HG03575 (cell line): ENCODE measurements around the gene E2F7.

Experiments used
- ATAC-seq: cut with Tn5 transposase; IDR thresholded peaks from one replicate; pipeline ENCODE4 v1.9.1; 2021; ENCODE audit not compliant: unreplicated experiment, insufficient number of reproducible peaks, low FRiP score; ENCODE audit errors: extremely low read depth

The E2F7 gene

DNA sequence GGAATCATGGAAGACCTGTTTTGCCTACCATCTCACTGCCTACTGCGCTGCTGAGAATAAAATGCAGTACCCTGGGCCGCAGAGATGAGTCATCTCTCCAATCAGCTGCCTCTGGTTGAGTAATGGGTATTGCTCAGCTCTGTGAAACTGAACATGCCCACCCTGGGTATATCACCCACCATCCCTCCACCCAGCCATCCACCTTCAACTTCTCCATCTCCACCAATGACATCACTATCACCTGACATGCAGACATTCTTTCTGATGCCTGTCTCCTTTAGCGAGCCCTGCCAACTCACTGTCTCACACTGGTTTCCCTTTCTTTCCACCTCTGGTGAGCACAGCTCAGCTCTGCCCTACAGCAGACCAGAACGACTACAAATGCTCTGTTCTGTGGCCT lies 33.6 kb downstream of the E2F7 start:
- ATAC-seq = no peak

- no peak for ATAC-seq
Observed at GRCh38 chr12:77025782-77026314, 39.5 kb downstream of the E2F7 start.

DNA sequence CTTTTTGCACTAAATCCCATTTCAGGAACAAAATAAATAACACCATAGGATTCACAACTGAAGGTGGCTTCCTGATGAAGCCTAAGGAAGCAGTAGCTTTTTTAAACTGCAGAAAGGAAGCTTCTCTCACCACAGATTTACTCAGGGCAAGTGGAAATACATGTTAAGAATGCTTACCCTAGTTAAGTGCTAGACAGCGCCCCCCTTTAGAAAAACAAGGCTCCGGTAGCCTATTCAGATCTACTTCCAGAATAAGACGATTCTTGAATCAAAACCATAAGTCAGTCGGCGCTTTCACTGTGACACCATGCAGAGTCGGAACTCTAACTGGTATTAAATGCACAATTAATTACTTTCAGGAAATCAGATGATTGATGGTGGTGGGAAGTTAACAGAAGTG lies 41.9 kb downstream of the E2F7 start:
- ATAC-seq = no peak

- no peak for ATAC-seq
Observed at GRCh38 chr12:77019920-77020319, 45.4 kb downstream of the E2F7 start.

DNA sequence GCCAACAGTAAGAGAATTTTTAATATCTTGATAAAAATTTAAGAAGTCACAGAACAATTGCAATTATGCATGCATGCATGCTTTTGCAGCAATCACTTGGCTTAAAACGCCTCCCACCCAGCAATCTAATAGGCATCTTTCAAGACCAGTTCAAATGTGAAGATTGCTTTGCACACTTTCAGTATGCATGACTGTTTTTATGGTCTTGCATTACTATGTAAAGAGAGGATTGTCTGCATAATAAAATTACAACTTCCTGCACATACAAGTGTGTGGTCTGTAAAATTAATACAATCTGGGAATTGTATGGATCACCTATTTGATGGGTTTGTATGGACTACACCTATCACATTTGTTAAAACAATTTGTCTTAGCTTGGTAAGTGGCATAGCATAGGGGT lies 48.8 kb downstream of the E2F7 start:
- ATAC-seq = no peak

DNA sequence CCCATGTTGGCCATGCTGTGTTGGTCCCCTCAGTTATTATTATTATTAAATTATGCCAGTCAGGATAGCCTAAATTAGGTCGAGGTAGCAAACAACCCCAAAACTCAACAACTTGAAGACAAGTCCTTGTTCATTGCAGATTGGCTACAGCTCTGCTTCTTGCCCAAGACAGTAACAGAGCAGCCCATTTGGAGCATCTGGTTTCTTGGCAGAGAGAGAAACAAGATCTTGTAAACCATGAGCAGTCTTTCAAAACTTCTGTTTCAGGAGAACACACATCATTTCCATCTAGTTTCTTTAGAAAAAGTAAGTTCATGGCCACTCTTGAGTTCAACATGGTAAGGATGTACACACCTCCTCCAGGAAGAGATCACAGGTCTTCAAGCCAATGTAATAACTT lies 52.3 kb downstream of the E2F7 start:
- no peak for ATAC-seq

DNA sequence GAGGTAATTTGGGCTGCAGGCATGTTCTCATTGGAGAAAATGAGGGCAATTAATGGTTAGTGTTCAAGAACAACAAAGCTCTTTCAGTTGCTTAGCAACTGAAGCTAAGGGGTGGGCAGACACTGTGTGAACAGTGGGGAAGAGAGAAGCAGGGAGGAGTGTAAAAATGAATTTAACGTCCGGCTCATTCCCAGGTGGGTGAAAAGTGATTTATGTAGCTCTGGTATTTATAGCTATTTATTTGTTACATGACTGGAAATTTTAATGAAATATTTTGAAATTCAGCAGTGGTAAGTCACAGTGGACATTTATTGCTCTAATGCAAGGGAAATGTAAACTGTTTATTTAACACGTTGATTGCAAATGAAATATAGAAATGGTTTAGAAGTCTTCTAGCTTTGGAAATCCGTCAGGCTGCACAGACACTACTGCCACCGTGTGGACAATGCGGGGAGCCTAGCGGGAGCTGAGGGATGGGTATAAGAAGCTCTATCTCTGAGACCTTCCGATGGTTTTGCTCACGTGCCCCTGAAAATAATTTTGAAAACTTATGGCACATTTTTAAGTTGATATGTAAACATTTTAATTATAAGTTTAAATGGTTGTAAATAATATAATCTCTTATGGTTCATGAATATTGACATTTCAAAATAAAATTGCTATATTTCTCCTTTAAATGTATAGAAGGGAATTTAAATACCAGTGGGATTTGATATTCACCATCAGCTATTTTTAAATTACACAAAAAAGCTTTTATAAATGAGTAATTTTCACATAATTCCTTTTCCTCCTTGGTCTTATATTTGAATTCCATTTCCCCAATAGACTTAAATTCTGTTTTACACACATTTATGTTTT lies 54.4 kb downstream of the E2F7 start:
- ATAC-seq = peak; percentile 90

- ATAC-seq = no peak
Observed at GRCh38 chr12:77007476-77007875, 57.9 kb downstream of the E2F7 start.

- ATAC-seq = no peak
Observed at GRCh38 chr12:77005611-77006098, 59.7 kb downstream of the E2F7 start.

- ATAC-seq = no peak
Observed at GRCh38 chr12:77003914-77004313, 61.5 kb downstream of the E2F7 start.

DNA sequence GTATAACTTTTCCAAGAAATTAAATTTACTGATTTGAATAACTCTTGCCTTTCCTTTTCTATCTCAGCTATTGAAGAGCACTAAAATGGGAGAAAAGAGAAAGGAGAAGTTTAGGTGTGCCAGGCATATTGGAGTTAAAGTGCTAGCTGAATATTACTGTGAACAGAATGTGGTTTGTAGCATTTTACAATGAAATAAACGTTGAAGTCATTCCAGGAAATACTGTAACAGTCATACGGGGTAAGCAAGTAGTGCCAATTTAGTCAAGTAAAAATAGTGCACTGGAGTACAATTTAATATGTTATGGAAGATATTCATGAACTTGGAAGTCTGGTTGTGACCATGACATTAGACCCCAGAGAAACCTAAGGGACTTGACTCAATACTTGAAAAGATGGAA lies 62.1 kb downstream of the E2F7 start:
- no peak for ATAC-seq

DNA sequence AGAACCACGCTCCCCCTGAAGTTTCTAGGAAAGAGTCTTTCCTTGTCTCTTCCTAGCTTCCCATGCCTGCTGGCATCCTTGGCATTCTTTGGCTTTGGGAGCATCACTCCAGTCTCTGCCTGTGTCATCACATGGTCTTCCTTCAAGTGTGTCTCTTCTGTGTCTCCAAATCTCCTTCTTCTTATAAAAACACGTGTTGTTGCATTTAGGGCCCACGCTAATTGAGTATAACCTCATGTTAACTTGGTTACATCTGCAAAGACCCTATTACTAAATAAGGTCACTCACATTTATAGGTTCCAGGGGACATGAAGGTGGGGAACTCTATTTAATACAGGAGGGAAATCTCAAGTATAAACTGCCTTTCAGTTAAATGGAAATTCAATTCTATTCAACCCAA lies 63.0 kb downstream of the E2F7 start:
- ATAC-seq = no peak

GRCh38 chr12:77001276-77001675 lies 64.1 kb downstream of the E2F7 start:
- no peak for ATAC-seq

DNA sequence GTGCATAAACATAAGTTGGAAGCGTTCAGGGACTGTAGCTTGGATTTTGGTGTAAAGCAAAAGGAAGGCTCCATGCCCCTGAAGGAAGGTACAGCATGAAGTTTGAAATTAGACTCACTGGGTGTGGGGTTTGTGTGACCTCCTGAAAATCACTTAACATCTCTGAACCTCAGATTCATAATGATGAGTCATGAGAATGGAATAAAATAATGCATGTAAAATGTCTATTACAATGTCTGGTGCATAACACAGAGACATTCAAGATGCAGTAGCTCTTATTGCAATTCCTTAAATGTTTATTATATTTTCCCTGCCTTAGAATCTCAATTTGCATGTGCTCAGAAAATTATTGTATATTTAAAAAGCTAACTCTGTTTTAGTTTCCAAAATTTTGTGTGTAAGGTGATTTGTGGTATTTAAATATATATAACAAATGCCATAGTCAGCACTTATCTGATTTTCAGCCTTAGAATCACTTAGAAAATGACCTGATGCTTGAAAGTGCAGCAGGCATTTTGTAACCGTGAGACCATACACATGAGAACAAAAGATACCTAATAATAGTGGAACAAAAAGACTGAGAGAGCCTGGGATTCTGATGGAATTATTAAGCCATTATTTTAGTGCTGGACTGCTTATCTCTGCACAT lies 66.3 kb downstream of the E2F7 start:
- ATAC-seq = no peak

DNA sequence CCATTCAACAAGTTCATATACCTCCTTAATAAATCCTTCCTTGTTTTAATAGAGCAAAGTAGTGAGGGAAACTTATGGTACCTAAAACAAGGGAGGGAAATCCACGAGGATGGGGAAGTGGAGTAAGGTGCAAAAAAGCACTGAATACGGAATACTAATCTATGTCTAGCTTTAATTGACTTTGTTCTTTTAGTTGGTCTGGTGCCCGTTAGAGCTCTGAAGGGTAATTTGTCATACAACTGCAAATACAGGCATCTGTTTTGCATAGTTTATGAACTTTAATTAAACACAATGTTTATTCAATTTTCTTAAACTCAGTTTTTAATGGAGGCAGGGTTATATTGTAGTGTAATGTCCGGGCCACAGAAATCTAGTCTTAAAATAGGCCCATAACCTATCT lies 67.0 kb downstream of the E2F7 start:
- no peak for ATAC-seq

DNA sequence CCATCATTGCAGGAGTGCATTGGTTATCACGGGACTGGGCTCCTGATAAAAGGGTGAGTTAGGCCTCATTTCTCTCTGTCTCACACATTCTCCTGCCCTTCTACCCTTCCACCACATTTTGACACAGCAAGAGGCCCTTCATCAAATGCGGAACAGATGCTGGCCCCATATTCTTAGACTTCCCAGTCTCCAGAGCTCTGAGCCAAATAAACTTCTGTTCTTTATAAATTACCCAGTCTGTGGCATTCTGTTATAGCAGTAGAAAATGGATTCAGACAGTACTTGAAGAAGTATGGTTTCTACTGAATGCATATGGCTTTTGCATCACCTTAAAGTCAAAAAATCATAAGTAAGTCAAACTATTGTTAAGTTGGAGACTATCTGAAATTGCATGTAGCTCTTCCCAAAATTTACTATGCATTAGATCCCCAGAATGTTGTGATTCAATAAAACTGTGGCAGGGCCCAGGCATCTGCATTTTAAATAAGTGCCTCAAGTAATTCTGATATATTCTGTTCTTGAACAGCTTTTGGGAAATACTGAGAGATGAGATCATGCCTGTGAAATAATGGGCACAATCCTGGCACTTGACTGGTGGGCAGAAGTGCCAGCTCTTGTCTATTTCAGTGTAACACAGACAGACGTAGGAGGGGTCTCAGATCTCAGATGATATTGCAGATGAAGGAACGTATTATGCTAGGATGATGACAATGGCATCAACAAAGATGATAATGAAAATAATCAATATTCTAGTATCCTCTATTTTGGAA lies 68.2 kb downstream of the E2F7 start:
- no peak for ATAC-seq

- no peak for ATAC-seq
Observed at GRCh38 chr12:76990716-76991115, 74.7 kb downstream of the E2F7 start.

- ATAC-seq = no peak
Observed at GRCh38 chr12:76984566-76984965, 80.8 kb downstream of the E2F7 start.

- ATAC-seq = no peak
Observed at GRCh38 chr12:76983420-76983819, 81.9 kb downstream of the E2F7 start.
